ENCODE results near the gene ELP5. TPM values are rescaled to one million over a fixed set of nuclear protein-coding genes. Genes with fewer than 3 reads are reported as not detected.

ELP5 gene
- total and polyA plus RNA-seq, 2 donors (not counting 3 experiments of a cell fraction or from before 2014, with no cell fraction given), result 44.4 to 54.7 TPM

- Histone ChIP-seq H4K20me1 (replicated peaks; ENCODE audit: control insufficient read depth, extremely low read depth, insufficient read depth, low read length) (no peaks in the 10 kb centered on the region), H3K4me1 (ENCODE audit: control insufficient read depth, extremely low read depth, insufficient read depth, low read length) (peaks cover 6% of the 10 kb centered on the region), H3K79me2 (ENCODE audit: control insufficient read depth, insufficient read depth, low read length) (no peaks in the 10 kb centered on the region), H3K27me3 (ENCODE audit: control insufficient read depth in 2 of 2, insufficient read depth in 2 of 2, low read length in 2 of 2) (no peaks in the 10 kb centered on the region), H3K9me1 (replicated peaks; ENCODE audit: control insufficient read depth, extremely low read depth, insufficient read depth, low read length) (no peaks in the 10 kb centered on the region), H2AFZ (ENCODE audit: low read depth, low read length) (no peak overlapping the region), H3K4me3 (replicated peaks in 1 of 3; ENCODE audit: insufficient read depth in 1 of 3, low read depth in 1 of 3, low read length in 3 of 3) (no peak overlapping the region), H3K27ac (ENCODE audit: insufficient read depth, low read depth, low read length) (no peak overlapping the region), H3K9me3 (replicated peaks; ENCODE audit: control insufficient read depth, insufficient read depth, low read length) (no peaks in the 10 kb centered on the region), H3K36me3 (ENCODE audit: control insufficient read depth in 2 of 2, extremely low read depth in 1 of 2, insufficient read depth in 2 of 2, low read length in 2 of 2) (peaks cover 3 to 18% of the 10 kb centered on the region in 2 experiments), H3K9ac (replicated peaks; ENCODE audit: extremely low read depth, insufficient read depth, low read length) (no peak overlapping the region), H3K4me2 (ENCODE audit: insufficient read depth, low read length) (no peak overlapping the region)
- FAIRE-seq (no peak), DNase-seq (ENCODE audit: low read depth, low spot score) (no peak)
- no TSS peak for BruUV-seq (replicated peaks)
- TF ChIP-seq EZH2 (IDR thresholded peaks at IDR 0.05; ENCODE audit: borderline replicate concordance, low read depth, low read length, severe bottlenecking) (no peak), POLR2A (IDR thresholded peaks at IDR 0.05; ENCODE audit: low read depth, low read length) (no peak), GATA2 (IDR thresholded peaks at IDR 0.05; ENCODE audit: insufficient read depth, insufficient read length, low read depth, low read length) (no peak)
- TF ChIP-seq, protein P1, sequence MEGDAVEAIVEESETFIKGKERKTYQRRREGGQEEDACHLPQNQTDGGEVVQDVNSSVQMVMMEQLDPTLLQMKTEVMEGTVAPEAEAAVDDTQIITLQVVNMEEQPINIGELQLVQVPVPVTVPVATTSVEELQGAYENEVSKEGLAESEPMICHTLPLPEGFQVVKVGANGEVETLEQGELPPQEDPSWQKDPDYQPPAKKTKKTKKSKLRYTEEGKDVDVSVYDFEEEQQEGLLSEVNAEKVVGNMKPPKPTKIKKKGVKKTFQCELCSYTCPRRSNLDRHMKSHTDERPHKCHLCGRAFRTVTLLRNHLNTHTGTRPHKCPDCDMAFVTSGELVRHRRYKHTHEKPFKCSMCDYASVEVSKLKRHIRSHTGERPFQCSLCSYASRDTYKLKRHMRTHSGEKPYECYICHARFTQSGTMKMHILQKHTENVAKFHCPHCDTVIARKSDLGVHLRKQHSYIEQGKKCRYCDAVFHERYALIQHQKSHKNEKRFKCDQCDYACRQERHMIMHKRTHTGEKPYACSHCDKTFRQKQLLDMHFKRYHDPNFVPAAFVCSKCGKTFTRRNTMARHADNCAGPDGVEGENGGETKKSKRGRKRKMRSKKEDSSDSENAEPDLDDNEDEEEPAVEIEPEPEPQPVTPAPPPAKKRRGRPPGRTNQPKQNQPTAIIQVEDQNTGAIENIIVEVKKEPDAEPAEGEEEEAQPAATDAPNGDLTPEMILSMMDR (IDR thresholded peaks at IDR 0.05; ENCODE audit: extremely low read depth in 1 of 2, insufficient read depth in 1 of 2, low read depth in 1 of 2, low read length in 2 of 2), result no peak
- dilution Hi-C loops (cut with MboI; ENCODE audit: extremely low pct_ligation_motif_present, low sequenced_read_pairs), result no loop called here
- intact Hi-C loops (cut with micrococcal nuclease), result no loop called here
- ChIA-PET CTCF (no interaction called here), POLR2A (no interaction called here)
Observed at GRCh38 chr17:7203391-7203790, 48.6 kb upstream of the ELP5 start.

- H3K27ac ChIP-seq (ENCODE audit: insufficient read depth, low read depth, low read length), result no peak overlapping the region
- peak overlapping the region; percentile 51 for H3K4me2 ChIP-seq (ENCODE audit: insufficient read depth, low read length)
- H3K9me1 ChIP-seq (replicated peaks; ENCODE audit: control insufficient read depth, extremely low read depth, insufficient read depth, low read length), result no peaks in the 10 kb centered on the region
- ChIA-PET CTCF (no interaction called here), POLR2A (no interaction called here)
- H3K9me3 ChIP-seq (replicated peaks; ENCODE audit: control insufficient read depth, insufficient read depth, low read length), result no peaks in the 10 kb centered on the region
- peaks cover 6% of the 10 kb centered on the region for H3K4me1 ChIP-seq (ENCODE audit: control insufficient read depth, extremely low read depth, insufficient read depth, low read length)
- no peak for DNase-seq (ENCODE audit: low read depth, low spot score)
- no peak overlapping the region for H3K4me3 ChIP-seq (replicated peaks in 1 of 3; ENCODE audit: insufficient read depth in 1 of 3, low read depth in 1 of 3, low read length in 3 of 3)
- TF ChIP-seq MAX (IDR thresholded peaks at IDR 0.05; ENCODE audit: insufficient read depth, insufficient read length) (no peak), GATA2 (IDR thresholded peaks at IDR 0.05; ENCODE audit: insufficient read depth, insufficient read length, low read depth, low read length) (no peak), EZH2 (IDR thresholded peaks at IDR 0.05; ENCODE audit: borderline replicate concordance, low read depth, low read length, severe bottlenecking) (no peak), POLR2AphosphoS5 (IDR thresholded peaks at IDR 0.05; ENCODE audit: insufficient read depth, low read depth, low read length) (no peak), MYC (IDR thresholded peaks at IDR 0.05; ENCODE audit: low read depth, low read length) (no peak), POLR2A (IDR thresholded peaks at IDR 0.05; ENCODE audit: low read depth, low read length) (no peak), FOS (IDR thresholded peaks at IDR 0.05; ENCODE audit: borderline replicate concordance, insufficient read depth, low read length) (no peak), JUN (IDR thresholded peaks at IDR 0.05; ENCODE audit: borderline replicate concordance, insufficient read depth, insufficient read length, low read depth) (no peak)
- TF ChIP-seq, protein P1 (IDR thresholded peaks at IDR 0.05; ENCODE audit: extremely low read depth in 1 of 2, insufficient read depth in 1 of 2, low read depth in 1 of 2, low read length in 2 of 2), result no peak
- intact Hi-C loops (cut with micrococcal nuclease), result no loop called here
- peaks cover 3 to 18% of the 10 kb centered on the region in 2 experiments for H3K36me3 ChIP-seq (ENCODE audit: control insufficient read depth in 2 of 2, extremely low read depth in 1 of 2, insufficient read depth in 2 of 2, low read length in 2 of 2)
- FAIRE-seq, result no peak
- no peaks in the 10 kb centered on the region for H4K20me1 ChIP-seq (replicated peaks; ENCODE audit: control insufficient read depth, extremely low read depth, insufficient read depth, low read length)
- no peak overlapping the region for H2AFZ ChIP-seq (ENCODE audit: low read depth, low read length)
- dilution Hi-C loops (cut with MboI; ENCODE audit: extremely low pct_ligation_motif_present, low sequenced_read_pairs), result no loop called here
- no peak overlapping the region for H3K9ac ChIP-seq (replicated peaks; ENCODE audit: extremely low read depth, insufficient read depth, low read length)
- no peaks in the 10 kb centered on the region for H3K27me3 ChIP-seq (ENCODE audit: control insufficient read depth in 2 of 2, insufficient read depth in 2 of 2, low read length in 2 of 2)
- BruUV-seq (replicated peaks), result no TSS peak
- H3K79me2 ChIP-seq (ENCODE audit: control insufficient read depth, insufficient read depth, low read length), result no peaks in the 10 kb centered on the region
Observed at GRCh38 chr17:7204336-7204735, 47.7 kb upstream of the ELP5 start.
